Ovary (tissue), 9 donors: Measurements from ENCODE around the gene ITGB7. TPM values are rescaled to one million over a fixed set of nuclear protein-coding genes. Genes with fewer than 3 reads are reported as not detected.

ENCODE experiments used
- DNase-seq, 5 donors: peaks; one replicate each; pipeline ENCODE4 v3.0.0-alpha.2; 2019 to 2020
- H3K27ac ChIP-seq, 2 donors: fragments of 200-600 bp; one replicate each; pipeline versions ENCODE4 v1.5.1 to v1.8.0; 2019 to 2022
- H3K27me3 ChIP-seq: fragments of 200-600 bp; one replicate; pipeline ENCODE4 v1.8.0; 2022
- H3K36me3 ChIP-seq: fragments of 200-600 bp; sonication (generic); one replicate; pipeline ENCODE4 v1.5.1; 2019
- H3K4me1 ChIP-seq: one replicate; pipeline ENCODE4 v1.8.1; 2013; ENCODE audit warnings: mild to moderate bottlenecking, moderate library complexity; ENCODE audit not compliant: insufficient read depth
- H3K4me3 ChIP-seq: fragments of 200-600 bp; sonication (generic); one replicate; pipeline ENCODE4 v1.5.1; 2017
- H3K9me3 ChIP-seq, 2 donors: fragments of 200-600 bp in 1 of 2; sonication (generic) in 1 of 2; one replicate each; pipeline versions ENCODE4 v1.5.1 to v1.8.1; 2013 to 2019; ENCODE audit warnings: mild to moderate bottlenecking in 1 of 2, moderate library complexity in 1 of 2
- CTCF ChIP-seq, 3 donors: fragments of 450-650 bp in 2 of 3; fragments of 200-600 bp in 1 of 3; IDR thresholded peaks; one replicate each; pipeline versions ENCODE4 v1.5.1 to v1.8.0; 2016 to 2022; ENCODE audit warnings: antibody characterized with exemption in 3 of 3, mild to moderate bottlenecking in 1 of 3
- EP300 ChIP-seq: sonication (generic); formaldehyde crosslinking; IDR thresholded peaks from one replicate; pipeline ENCODE4 v1.6.1; 2017; ENCODE audit warnings: antibody characterized with exemption
- POLR2A ChIP-seq: fragments of 450-650 bp; IDR thresholded peaks from one replicate; pipeline ENCODE4 v1.6.1; 2017; ENCODE audit warnings: antibody characterized with exemption, mild to moderate bottlenecking, moderate library complexity
- WGBS, 3 donors: extraction: QIAGEN DNeasy Blood & Tissue Kit in 1 of 3; methylation state at CpG; one replicate each; pipeline versions ENCODE4 v1.1.5 to v1.1.7; 2013 to 2017; 5-methylcytosine and 5-hydroxymethylcytosine counted together
- intact Hi-C, 4 donors: fragments of 100-400 bp; cut with DNase I; formaldehyde crosslinking; loops; one replicate each; pipeline versions ENCODE4 v1.11.0 to v1.15.1; 2022 to 2023
- polyA plus RNA-seq, 2 donors: library from polyadenylated mRNA; stranded (reverse); fragments of 200-250 nt in 1 of 2; fragments of 350-450 nt in 1 of 2; fragmentation: Illumina TruSeq in 1 of 2; extraction: RNeasy Lipid Tissue Mini Kit (QIAGEN cat#74804) in 1 of 2; gene quantifications; one replicate each; pipeline ENCODE4 v1.2.3, GENCODE V29; 2013 to 2014
- total RNA-seq, 7 donors: library from RNA; depleted of rRNA in 2 of 7; stranded (reverse); fragments of >200 nt in 2 of 7; fragmentation: NEBNext Ultra II Directional in 3 of 7; extraction: Animal tissue kit (Norgen Biotek cat#: 25700) in 3 of 7; gene quantifications; one replicate each; pipeline versions ENCODE4 v1.1.0 to v1.2.4, GENCODE V29; 2016 to 2023
- donor health status: DM: no; HTN: no; CAD: no; lungs with moderate emphysema.
- donor health status: DM: no; HTN: no; CAD: no.
- donor health status: Bipolar disorder and iron deficiency.
- donor health status: DM: yes; HTN: yes; CAD: no.
- donor health status: DM: no; HTN: no; CAD: no.
- donor health status: DM: yes; HTN: yes; CAD: no.

Gene ITGB7
- total and polyA plus RNA-seq, 9 donors: 0.45 to 3.1 (median 1.7) TPM

GRCh38 chr12:53227836-53228235 is 20.8 kb upstream of the ITGB7 start:
- H3K9me3 ChIP-seq: no peaks in the 10 kb centered on the region
- DNase-seq: no peak
- TF ChIP-seq CTCF (IDR thresholded peaks at IDR 0.05): no peak
- TF ChIP-seq POLR2A: no peak
- TF ChIP-seq EP300: no peak
- intact Hi-C loops: no loop called here
- no peak overlapping the region for H3K4me3 ChIP-seq
- H3K27ac ChIP-seq: no peak overlapping the region
- WGBS, 3 donors: 71 to 83% (median 80%) methylated on average over 1 of the region's 1 CpG
- peaks cover 11% of the 10 kb centered on the region for H3K4me1 ChIP-seq
- H3K36me3 ChIP-seq: no peaks in the 10 kb centered on the region
- no peaks in the 10 kb centered on the region for H3K27me3 ChIP-seq

- DNase-seq: no peak
- WGBS, 3 donors: 93 to 98% (median 97%) methylated on average over 11 of the region's 11 CpGs
- peaks cover 8% of the 10 kb centered on the region for H3K4me1 ChIP-seq
Measured at GRCh38 chr12:53227341-53227740, 20.3 kb upstream of the ITGB7 start.

DNA sequence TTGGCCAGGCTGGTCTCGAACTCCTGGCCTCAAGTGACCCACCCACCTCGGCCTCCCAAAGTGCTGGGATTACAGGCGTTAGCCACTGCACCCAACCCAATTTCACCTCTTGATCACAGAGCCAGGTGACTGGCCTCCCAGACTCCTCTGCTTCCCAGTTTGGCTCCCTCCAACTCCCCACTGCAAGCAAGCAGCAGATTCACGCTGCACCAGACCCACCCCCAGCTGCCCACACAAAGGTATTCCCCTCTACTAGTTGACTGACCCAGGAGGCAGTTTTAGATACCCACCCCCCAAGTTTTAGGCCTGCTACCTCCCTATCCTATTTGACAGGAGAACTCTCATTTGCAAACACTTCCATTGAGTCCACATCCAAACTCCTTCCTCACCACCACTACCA is 19.8 kb upstream of the ITGB7 start:
- intact Hi-C loops: no loop called here
- WGBS, 3 donors: 93 to 97% (median 93%) methylated on average over 4 of the region's 4 CpGs
- Histone ChIP-seq H3K36me3 (no peaks in the 10 kb centered on the region), H3K9me3 (no peaks in the 10 kb centered on the region), H3K4me1 (peaks cover 9% of the 10 kb centered on the region), H3K27me3 (no peaks in the 10 kb centered on the region), H3K4me3 (no peak overlapping the region), H3K27ac (no peak overlapping the region)
- TF ChIP-seq CTCF (IDR thresholded peaks at IDR 0.05): no peak
- TF ChIP-seq POLR2A: no peak
- TF ChIP-seq EP300: no peak
- no peak for DNase-seq

More at GRCh38 chr12:53227341-53227740, 20.3 kb upstream of the ITGB7 start:
- Histone ChIP-seq H3K36me3 (no peaks in the 10 kb centered on the region), H3K4me3 (no peak overlapping the region), H3K9me3 (no peaks in the 10 kb centered on the region), H3K27me3 (no peaks in the 10 kb centered on the region), H3K27ac (no peak overlapping the region)
- TF ChIP-seq CTCF (IDR thresholded peaks at IDR 0.05) (no peak), EP300 (no peak), POLR2A (no peak)
- intact Hi-C loops: no loop called here

DNA sequence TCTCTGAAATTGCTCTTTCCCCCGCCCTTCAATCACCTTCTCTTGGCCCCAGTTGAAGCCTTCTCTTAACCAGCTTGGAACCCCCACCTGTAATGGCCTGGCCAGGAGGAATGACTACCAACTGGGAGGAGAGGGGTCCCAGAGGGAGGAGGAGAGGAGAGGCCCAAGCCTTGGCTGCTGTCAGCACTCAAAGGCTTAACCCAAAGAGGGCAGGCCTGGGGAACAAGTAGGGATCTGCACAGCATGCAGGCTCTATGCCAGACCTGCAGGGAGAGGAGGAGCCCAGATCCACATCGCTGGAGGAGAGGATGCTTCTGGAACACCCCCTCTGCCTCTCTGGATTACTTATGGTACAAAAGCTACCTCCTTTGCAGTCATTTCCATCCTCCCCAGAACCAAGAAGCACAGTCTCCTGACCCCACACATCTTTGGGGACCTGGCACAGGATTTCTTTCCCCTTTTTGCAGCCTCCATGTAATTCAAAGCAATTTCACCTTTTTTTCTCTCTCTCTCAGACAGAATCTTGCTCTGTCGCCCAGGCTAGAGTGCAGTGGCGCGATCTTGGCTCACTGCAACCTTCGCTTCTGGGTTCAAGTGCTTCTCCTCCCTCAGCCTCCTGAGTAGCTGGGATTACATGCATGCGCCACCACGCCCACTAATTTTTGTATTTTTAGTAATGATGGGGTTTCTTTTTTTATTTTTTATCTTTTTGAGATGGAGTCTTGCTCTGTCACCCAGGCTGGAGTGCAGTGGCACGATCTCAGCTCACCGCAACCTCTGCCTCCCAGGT is 18.8 kb upstream of the ITGB7 start:
- DNase-seq: peak in 1 of 5 donors; percentile 6
- H3K9me3 ChIP-seq: no peaks in the 10 kb centered on the region
- intact Hi-C loops: no loop called here
- H3K4me1 ChIP-seq: peaks cover 4% of the 10 kb centered on the region
- H3K36me3 ChIP-seq: no peaks in the 10 kb centered on the region
- no peaks in the 10 kb centered on the region for H3K27me3 ChIP-seq
- no peak overlapping the region for H3K27ac ChIP-seq
- WGBS, 3 donors: 89 to 90% (median 89%) methylated on average over 10 of the region's 10 CpGs
- H3K4me3 ChIP-seq: no peak overlapping the region
- no peak for TF ChIP-seq POLR2A
- no peak for TF ChIP-seq EP300
- no peak for TF ChIP-seq CTCF (IDR thresholded peaks at IDR 0.05)
